H1 (cell line): Measurements from ENCODE around the gene SBF2. TPM values are rescaled to one million over a fixed set of nuclear protein-coding genes. Genes with fewer than 3 reads are reported as not detected.

ENCODE experiments used
- CTCF ChIA-PET: fragments of 300-600 bp; sonication (Branson Sonifier 250); formaldehyde crosslinking; loops from one replicate; lab custom pipeline; 2021; ENCODE audit not compliant: partially characterized antibody; lab: Charles Lee
- POLR2A ChIA-PET: fragments of 300-600 bp; sonication (Branson Sonifier 250); formaldehyde crosslinking; loops from one replicate; lab custom pipeline; 2021; ENCODE audit warnings: inconsistent platforms; ENCODE audit not compliant: partially characterized antibody; lab: Charles Lee
- DNase-seq, 2 experiments: peaks; one replicate each; pipeline versions ENCODE4 v3.0.0 to v3.0.0-alpha.2; 2010 to 2022; ENCODE audit warnings: low spot score in 2 of 2, low read depth in 1 of 2, mixed read lengths in 1 of 2
- FAIRE-seq: peaks from 2 replicates; lab custom pipeline; 2011; peaks lifted over from hg19 to GRCh38; lab: Jason Lieb, UNC
- H2AFZ ChIP-seq: 2 replicates; pipeline ENCODE4 v1.8.1; 2012; ENCODE audit warnings: low read length, inconsistent platforms
- H2AK5ac ChIP-seq: 2 replicates; pipeline ENCODE4 v1.6.1; 2013; ENCODE audit warnings: low read depth, low read length
- H2BK120ac ChIP-seq: replicated peaks from 2 replicates; pipeline ENCODE3; 2013; ENCODE audit warnings: low read depth, low read length, inconsistent platforms
- H2BK12ac ChIP-seq: 2 replicates; pipeline ENCODE4 v1.6.1; 2013; ENCODE audit warnings: low read depth, low read length
- H2BK15ac ChIP-seq: 2 replicates; pipeline ENCODE4 v1.6.1; 2013; ENCODE audit warnings: low read length
- H2BK20ac ChIP-seq: 2 replicates; pipeline ENCODE4 v1.6.1; 2013; ENCODE audit warnings: low read length
- H2BK5ac ChIP-seq: 2 replicates; pipeline ENCODE4 v1.6.1; 2013; ENCODE audit warnings: low read depth, low read length
- H3K14ac ChIP-seq: 2 replicates; pipeline ENCODE4 v1.6.1; 2013; ENCODE audit warnings: inconsistent platforms; ENCODE audit not compliant: insufficient read length
- H3K18ac ChIP-seq: 2 replicates; pipeline ENCODE4 v1.6.1; 2013; ENCODE audit warnings: low read length; ENCODE audit errors: extremely low read depth
- H3K23ac ChIP-seq: 2 replicates; pipeline ENCODE4 v1.6.1; 2013; ENCODE audit warnings: inconsistent platforms; ENCODE audit not compliant: insufficient read length
- H3K23me2 ChIP-seq: 2 replicates; pipeline ENCODE4 v1.6.1; 2013; ENCODE audit warnings: low read depth, low read length
- H3K27ac ChIP-seq: 2 replicates; pipeline ENCODE4 v1.6.1; 2011; ENCODE audit warnings: low read depth, low read length, inconsistent platforms
- H3K27me3 ChIP-seq, 4 experiments: replicated peaks in 1 of 4; 1 replicate in 1 of 4; 2 replicates in 3 of 4; pipeline versions ENCODE4 v1.6.1 to v1.8.1; 2011 to 2013; ENCODE audit warnings: low read length in 3 of 4, mild to moderate bottlenecking in 3 of 4, inconsistent platforms in 2 of 4, mixed read lengths in 2 of 4, moderate library complexity in 1 of 4; ENCODE audit not compliant: control insufficient read depth in 3 of 4, insufficient read depth in 3 of 4; ENCODE audit errors: extremely low read depth in 1 of 4
- H3K36me3 ChIP-seq, 4 experiments: 2 replicates each; pipeline versions ENCODE4 v1.6.1 to v1.8.1; 2011 to 2013; ENCODE audit warnings: mild to moderate bottlenecking in 4 of 4, low read length in 3 of 4, moderate library complexity in 2 of 4, control low read depth in 1 of 4, inconsistent platforms in 1 of 4; ENCODE audit not compliant: insufficient read depth in 4 of 4, control insufficient read depth in 2 of 4
- H3K4ac ChIP-seq: replicated peaks from 2 replicates; pipeline ENCODE3; 2013; ENCODE audit warnings: low read length, low read depth, mixed read lengths, inconsistent platforms; ENCODE audit not compliant: insufficient read length
- H3K4me1 ChIP-seq, 4 experiments: replicated peaks in 1 of 4; 1 replicate in 1 of 4; 2 replicates in 3 of 4; pipeline versions ENCODE4 v1.6.1 to v1.8.1; 2011 to 2013; ENCODE audit warnings: low read length in 3 of 4, inconsistent platforms in 2 of 4, mixed read lengths in 1 of 4; ENCODE audit not compliant: insufficient read depth in 4 of 4, control insufficient read depth in 3 of 4
- H3K4me2 ChIP-seq, 2 experiments: 2 replicates each; pipeline versions ENCODE4 v1.6.1 to v1.8.1; 2011 to 2013; ENCODE audit warnings: low read depth in 2 of 2, low read length in 2 of 2, control low read depth in 1 of 2, inconsistent platforms in 1 of 2, mild to moderate bottlenecking in 1 of 2; ENCODE audit not compliant: insufficient read depth in 1 of 2
- H3K4me3 ChIP-seq, 4 experiments: fragments of 200-600, 300-600 bp in 1 of 4; sonication (generic), shearing (Covaris generic), sonication (Bioruptor Twin) in 1 of 4; 2 replicates each; pipeline versions ENCODE4 v1.5.1 to v1.8.1; 2011 to 2016; ENCODE audit warnings: low read length in 4 of 4, low read depth in 3 of 4, control low read depth in 2 of 4, inconsistent platforms in 2 of 4, mild to moderate bottlenecking in 2 of 4, mixed read lengths in 1 of 4, moderate library complexity in 1 of 4; ENCODE audit not compliant: insufficient read depth in 2 of 4; ENCODE audit errors: extremely low read depth in 1 of 4
- H3K56ac ChIP-seq: replicated peaks from 2 replicates; pipeline ENCODE3; 2013; ENCODE audit warnings: low read depth, mild to moderate bottlenecking, mixed read lengths, low read length, inconsistent platforms; ENCODE audit not compliant: insufficient read length
- H3K79me1 ChIP-seq: 2 replicates; pipeline ENCODE4 v1.6.1; 2013; ENCODE audit warnings: low read depth, low read length, control low read depth
- H3K79me2 ChIP-seq, 2 experiments: 2 replicates each; pipeline versions ENCODE4 v1.6.1 to v1.8.1; 2012 to 2013; ENCODE audit warnings: low read length in 2 of 2, mild to moderate bottlenecking in 2 of 2, inconsistent platforms in 1 of 2; ENCODE audit not compliant: insufficient read depth in 2 of 2, control insufficient read depth in 1 of 2
- H3K9ac ChIP-seq, 4 experiments: replicated peaks in 1 of 4; 1 replicate in 1 of 4; 2 replicates in 3 of 4; pipeline versions ENCODE4 v1.6.1 to v1.8.1; 2011 to 2013; ENCODE audit warnings: low read depth in 3 of 4, low read length in 3 of 4, control low read depth in 2 of 4, mild to moderate bottlenecking in 2 of 4, moderate library complexity in 2 of 4, inconsistent platforms in 1 of 4; ENCODE audit errors: extremely low read depth in 1 of 4
- H3K9me3 ChIP-seq, 2 experiments: 2 replicates each; pipeline versions ENCODE4 v1.6.1 to v1.8.1; 2012 to 2013; ENCODE audit warnings: mild to moderate bottlenecking in 2 of 2, moderate library complexity in 2 of 2, control low read depth in 1 of 2, inconsistent platforms in 1 of 2, low read depth in 1 of 2, low read length in 1 of 2, mixed read lengths in 1 of 2; ENCODE audit not compliant: insufficient read depth in 2 of 2
- H4K20me1 ChIP-seq, 2 experiments: replicated peaks in 1 of 2; 2 replicates each; pipeline versions ENCODE3 to v1.8.1; 2011 to 2013; ENCODE audit warnings: inconsistent platforms in 2 of 2, low read length in 2 of 2, mild to moderate bottlenecking in 1 of 2; ENCODE audit not compliant: insufficient read depth in 2 of 2, control insufficient read depth in 1 of 2
- H4K5ac ChIP-seq: 2 replicates; pipeline ENCODE4 v1.6.1; 2013; ENCODE audit warnings: low read length, low read depth, mixed read lengths, inconsistent platforms; ENCODE audit not compliant: insufficient read length
- H4K8ac ChIP-seq: 2 replicates; pipeline ENCODE4 v1.8.0; 2013; ENCODE audit warnings: mild to moderate bottlenecking, moderate library complexity, low read length, inconsistent platforms; ENCODE audit not compliant: insufficient read depth; ENCODE audit errors: extremely low read depth
- H4K91ac ChIP-seq: replicated peaks from 2 replicates; pipeline ENCODE3; 2013; ENCODE audit warnings: low read length, mixed read lengths, inconsistent platforms; ENCODE audit not compliant: insufficient read length
- CEBPB ChIP-seq: IDR thresholded peaks from 2 replicates; pipeline ENCODE4 v1.6.1; 2012; ENCODE audit warnings: low read depth, low read length
- POU5F1 ChIP-seq: IDR thresholded peaks from 2 replicates; pipeline ENCODE4 v1.6.1; 2011; ENCODE audit warnings: low read depth, mild to moderate bottlenecking, low read length, moderate library complexity
- polyA plus RNA-seq, 7 experiments: library from polyadenylated mRNA; depleted of rRNA in 3 of 7; stranded (reverse) in 5 of 7; unstranded in 2 of 7; fragments of >200 nt in 5 of 7; fragments of 200-250 nt in 2 of 7; gene quantifications; 1 replicate in 5 of 7; 2 replicates in 1 of 7; 4 replicates in 1 of 7; pipeline versions ENCODE4 v1.2.1 to v1.2.3, GENCODE V29; 2011 to 2013; ENCODE audit warnings: missing spikeins in 2 of 7, mixed read lengths in 2 of 7
- total RNA-seq: library from RNA; stranded (reverse); fragmentation: NEBNext Ultra II Directional; extraction: Animal tissue kit (Norgen Biotek cat#: 25700); gene quantifications from 2 replicates; pipeline ENCODE4 v1.2.1, GENCODE V29; 2021

SBF2 gene
- total and polyA plus RNA-seq, 2 of the 8 experiments (the other 6 are each of a cell fraction or from before 2014, with no cell fraction given), result 36.7 to 50.5 TPM

GRCh38 chr11:10050561-10050960 is 243.5 kb downstream of the SBF2 start:
- H3K23ac ChIP-seq, result no peak overlapping the region
- no peak overlapping the region for H3K56ac ChIP-seq
- H4K8ac ChIP-seq, result no peak overlapping the region
- H2BK15ac ChIP-seq, result no peak overlapping the region
- TF ChIP-seq POU5F1 (no peak), CEBPB (no peak)
- no peak overlapping the region for H3K9ac ChIP-seq
- H3K23me2 ChIP-seq, result no peaks in the 10 kb centered on the region; the same call in 1 of the 2 replicates
- H2BK120ac ChIP-seq, result no peak overlapping the region
- no peak overlapping the region for H3K27ac ChIP-seq
- no peaks in the 10 kb centered on the region for H3K4me1 ChIP-seq
- no peaks in the 10 kb centered on the region for H3K36me3 ChIP-seq
- no peak overlapping the region for H3K18ac ChIP-seq
- no peaks in the 10 kb centered on the region for H3K79me1 ChIP-seq
- FAIRE-seq (no peak), DNase-seq (no peak)
- CTCF ChIA-PET, result no interaction called here
- no peak overlapping the region for H2BK12ac ChIP-seq
- H2AFZ ChIP-seq, result no peak overlapping the region
- no peak overlapping the region for H2BK5ac ChIP-seq
- H2BK20ac ChIP-seq, result no peak overlapping the region
- H4K5ac ChIP-seq, result no peak overlapping the region
- H3K4me2 ChIP-seq, result no peak overlapping the region
- POLR2A ChIA-PET, result no interaction called here
- H3K4me3 ChIP-seq, result no peak overlapping the region
- no peak overlapping the region for H4K91ac ChIP-seq
- no peak overlapping the region for H3K14ac ChIP-seq
- peaks cover 0 to 1% (median 0%) of the 10 kb centered on the region in 4 experiments; a peak in 1 of 7 replicates for H3K27me3 ChIP-seq
- no peak overlapping the region for H2AK5ac ChIP-seq
- H4K20me1 ChIP-seq, result no peaks in the 10 kb centered on the region
- 0 out of 4 replicates have a peak, but pooled peaks cover 0 to 4% of the 10 kb centered on the region in 2 experiments for H3K79me2 ChIP-seq
- no peak overlapping the region for H3K4ac ChIP-seq
- no peaks in the 10 kb centered on the region for H3K9me3 ChIP-seq
